HG02973 (cell line): ENCODE results near the gene GALK1.
"Not testable (repeated sequence)": the region's sequence is repeated elsewhere in the genome, so short reads cannot be mapped to it uniquely, and the experiment has no call there.

Source experiments
- ATAC-seq: cut with Tn5 transposase; IDR thresholded peaks from one replicate; pipeline ENCODE4 v1.9.1; 2021; ENCODE audit warnings: moderate library complexity; ENCODE audit not compliant: unreplicated experiment

GALK1 gene

DNA sequence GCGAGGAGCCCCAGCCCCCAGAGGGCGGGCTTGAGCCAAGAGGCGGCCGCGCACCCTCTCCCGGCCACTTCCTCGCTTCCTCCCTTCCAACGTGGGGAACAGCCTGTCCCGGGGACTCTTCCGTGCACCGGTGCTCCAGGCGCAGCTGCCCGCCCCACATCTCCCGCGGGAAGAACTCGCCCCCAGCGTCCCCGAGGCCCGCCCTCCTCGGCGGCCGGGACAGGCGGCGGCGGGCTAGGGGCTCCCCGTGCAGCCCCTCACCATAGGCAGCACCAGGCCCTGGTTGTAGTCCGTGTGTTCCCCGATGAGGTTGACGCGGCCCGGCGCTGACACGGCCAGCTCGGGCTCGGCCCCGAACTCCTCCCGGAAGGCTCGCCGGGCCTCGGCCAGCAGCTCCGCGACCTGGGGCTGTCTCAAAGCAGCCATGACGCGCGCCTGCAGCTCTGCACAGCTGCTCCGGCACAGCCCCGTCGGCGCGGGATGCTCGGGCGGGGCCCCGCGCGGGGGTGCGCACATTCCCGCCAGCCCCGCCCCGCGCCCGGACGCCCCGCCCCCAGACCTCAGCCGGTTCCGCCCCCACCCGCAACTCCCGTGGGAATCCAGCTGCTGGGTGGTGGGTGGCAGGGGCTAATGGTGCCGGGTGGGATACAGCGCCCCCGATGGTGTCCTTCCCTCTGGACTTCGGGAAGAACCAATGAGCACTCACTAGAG, at the start of gene GALK1:
Gene GALK1 (minus strand): TSS at position 482 of the 711 bp plus-strand sequence. CDS start 56 bp downstream, at position 426.
- ATAC-seq, result peak; percentile 77

DNA sequence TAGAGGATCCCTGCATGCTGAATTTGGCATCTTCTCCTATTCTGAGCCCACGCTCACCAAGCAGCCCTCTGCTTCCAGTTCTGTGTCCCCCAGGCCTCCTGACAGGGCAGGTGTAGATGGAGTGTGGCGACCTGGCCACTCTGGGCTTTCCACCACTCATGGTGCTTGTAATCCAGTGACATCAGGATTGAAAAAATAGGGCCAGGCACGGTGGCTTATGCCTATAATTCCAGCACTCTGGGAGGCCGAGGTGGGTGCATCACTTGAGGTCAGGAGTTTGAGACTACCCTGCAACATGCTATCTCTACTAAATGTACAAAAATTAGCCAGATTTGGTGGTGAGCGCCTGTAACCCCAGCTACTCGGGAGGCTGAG, 49.0 kb upstream of the GALK1 start:
- no peak for ATAC-seq

DNA sequence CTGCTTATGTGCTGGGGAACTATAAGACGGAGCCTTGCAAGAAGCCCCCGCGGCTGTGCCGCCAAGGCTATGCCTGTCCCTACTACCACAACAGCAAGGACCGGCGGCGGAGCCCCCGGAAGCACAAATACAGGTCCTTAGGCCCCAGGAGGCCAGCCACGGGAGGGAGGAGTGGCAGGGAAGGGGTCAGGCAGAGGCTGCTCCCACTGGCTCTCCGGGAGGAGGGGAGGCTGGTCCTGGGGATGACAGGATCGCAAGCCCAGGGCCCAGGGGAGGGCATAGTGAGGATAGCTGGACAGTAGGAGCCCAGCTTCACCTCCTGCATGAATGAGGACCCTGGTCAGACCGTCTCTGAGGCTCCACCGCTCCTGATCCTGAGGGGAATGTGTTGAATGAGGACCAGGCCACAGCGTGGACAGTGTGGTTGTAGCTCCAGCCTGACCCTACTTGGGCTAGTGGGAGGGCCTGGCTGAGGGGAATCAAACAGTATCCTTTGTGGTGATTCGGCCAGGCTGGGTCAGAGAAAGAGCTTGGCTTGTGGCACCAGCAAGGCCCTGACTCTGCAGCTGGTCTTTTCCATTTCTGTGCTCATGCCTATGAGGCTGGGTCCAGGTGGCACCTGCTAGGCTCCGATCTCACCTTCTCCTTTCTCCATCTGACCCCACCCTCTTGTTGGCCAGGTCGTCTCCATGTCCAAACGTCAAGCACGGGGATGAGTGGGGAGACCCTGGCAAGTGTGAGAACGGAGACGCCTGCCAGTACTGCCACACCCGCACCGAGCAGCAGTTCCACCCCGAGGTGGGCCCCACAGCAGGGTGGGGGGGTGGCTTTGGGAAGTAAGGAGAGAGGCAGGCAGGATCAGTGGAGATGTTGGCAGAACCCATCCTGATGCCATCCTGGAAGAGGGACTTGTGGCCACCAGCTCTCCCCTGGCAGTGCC, 48.4 kb upstream of the GALK1 start:
- ATAC-seq, result no peak

DNA sequence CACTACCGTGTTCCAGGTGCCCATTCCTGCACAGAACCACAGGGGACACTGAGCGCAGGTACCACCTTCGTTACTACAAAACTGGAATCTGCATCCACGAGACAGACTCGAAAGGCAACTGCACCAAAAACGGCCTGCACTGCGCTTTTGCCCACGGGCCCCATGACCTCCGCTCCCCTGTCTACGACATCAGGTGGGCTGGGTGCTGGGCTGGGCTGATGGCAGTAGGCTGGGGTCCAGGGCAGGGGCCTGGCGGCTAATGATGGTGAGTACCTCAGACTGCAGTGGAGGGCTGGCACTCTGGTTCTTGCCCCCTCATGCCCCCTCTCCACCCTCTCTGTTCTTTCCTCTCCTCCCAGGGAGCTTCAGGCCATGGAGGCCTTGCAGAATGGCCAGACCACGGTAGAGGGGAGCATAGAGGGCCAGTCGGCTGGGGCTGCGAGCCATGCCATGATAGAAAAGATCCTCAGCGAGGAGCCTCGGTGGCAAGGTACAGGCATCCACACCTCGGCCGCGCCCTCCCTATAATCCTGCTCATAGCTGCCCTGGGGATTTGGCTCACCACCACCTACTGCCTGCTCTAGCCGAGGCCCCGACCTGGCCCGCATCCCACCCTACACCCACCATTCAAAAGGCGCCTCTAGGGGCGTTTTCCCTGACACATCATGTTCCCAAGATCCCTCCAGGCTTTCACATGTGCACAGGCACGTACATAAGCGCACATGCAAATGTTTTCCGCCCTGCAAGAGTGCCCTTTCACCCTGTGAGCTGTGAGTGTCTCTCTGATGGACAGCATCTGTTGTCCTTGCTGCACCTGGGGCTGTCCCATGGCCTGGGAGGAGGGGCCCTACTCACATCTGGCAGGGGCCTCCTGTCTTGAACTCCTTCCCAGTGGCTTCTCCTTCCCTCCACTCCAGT, 47.4 kb upstream of the GALK1 start:
- ATAC-seq, result no peak

DNA sequence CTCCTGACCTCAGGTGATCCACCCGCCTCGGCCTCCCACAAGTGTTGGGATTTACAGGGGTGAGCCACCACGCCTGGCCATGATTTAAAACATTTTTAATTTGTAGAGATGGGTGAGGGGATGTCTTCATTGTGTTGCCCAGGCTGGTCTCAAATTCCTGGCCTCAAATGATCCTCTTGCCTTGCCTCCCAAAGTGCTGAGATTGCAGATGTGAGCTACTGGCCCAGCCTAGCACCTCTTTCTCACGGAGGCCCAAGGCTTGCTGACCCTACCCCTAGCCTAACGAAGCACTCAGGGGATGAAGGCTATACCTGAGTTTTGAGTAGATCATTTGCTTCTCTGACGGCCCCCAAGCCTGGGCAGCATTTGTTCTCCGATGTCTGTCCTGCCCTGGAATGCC, 46.2 kb upstream of the GALK1 start:
- no peak for ATAC-seq

DNA sequence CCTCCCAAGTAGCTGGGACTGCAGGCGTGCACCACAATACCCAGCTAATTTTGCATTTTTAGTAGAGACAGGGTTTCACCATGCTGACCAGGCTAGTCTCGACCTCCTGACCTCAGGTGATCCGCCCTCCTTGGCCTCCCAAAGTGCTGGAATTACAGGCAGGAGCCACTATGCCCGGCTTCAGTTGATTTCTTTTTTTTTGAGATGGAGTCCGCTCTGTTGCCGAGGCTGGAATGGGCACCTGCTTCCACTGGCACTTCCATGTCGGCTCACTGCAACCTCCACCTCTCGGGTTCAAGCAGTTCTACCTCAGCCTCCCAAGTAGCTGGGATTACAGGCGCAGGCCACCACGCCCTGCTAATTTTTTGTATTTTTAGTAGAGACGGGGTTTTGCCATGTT, 45.8 kb upstream of the GALK1 start:
- ATAC-seq, result not testable (repeated sequence)

DNA sequence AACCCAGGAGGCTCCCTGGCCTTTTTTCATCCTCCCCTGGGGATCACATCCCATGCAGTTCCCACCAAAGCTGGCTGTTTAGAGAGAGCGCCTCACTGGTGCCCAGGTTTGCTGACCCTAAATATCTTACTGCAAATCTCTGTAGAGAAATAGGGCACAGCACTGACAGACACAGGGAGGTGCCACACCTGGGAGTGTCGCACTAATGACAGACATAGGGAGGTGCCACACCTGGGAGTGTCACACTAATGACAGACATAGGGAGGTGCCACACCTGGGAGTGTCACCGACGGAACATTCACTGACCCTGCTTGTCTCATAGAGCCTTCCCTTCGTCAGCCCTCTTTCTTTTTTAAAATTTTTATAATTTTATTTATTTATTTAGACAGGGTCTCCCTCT, 45.2 kb upstream of the GALK1 start:
- ATAC-seq, result no peak

DNA sequence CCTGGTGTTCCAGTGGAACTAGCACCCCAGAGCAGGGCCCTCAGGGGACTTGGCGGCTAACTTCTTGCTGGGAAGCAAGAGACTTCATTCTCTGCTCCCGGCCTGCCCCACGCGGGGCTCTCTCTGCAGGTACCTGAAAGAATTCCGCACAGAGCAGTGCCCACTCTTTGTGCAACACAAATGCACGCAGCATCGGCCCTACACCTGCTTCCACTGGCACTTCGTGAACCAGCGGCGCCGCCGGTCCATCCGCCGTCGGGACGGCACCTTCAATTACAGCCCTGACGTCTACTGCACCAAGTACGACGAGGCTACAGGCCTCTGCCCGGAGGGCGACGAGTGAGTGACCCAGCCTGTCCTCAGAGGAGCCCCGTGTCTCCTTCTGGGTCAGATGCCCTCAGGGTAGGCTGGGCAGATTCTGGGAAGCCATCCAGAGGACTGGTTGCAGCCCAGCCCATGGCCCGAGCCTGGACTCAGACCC, 44.7 kb upstream of the GALK1 start:
- ATAC-seq, result no peak

DNA sequence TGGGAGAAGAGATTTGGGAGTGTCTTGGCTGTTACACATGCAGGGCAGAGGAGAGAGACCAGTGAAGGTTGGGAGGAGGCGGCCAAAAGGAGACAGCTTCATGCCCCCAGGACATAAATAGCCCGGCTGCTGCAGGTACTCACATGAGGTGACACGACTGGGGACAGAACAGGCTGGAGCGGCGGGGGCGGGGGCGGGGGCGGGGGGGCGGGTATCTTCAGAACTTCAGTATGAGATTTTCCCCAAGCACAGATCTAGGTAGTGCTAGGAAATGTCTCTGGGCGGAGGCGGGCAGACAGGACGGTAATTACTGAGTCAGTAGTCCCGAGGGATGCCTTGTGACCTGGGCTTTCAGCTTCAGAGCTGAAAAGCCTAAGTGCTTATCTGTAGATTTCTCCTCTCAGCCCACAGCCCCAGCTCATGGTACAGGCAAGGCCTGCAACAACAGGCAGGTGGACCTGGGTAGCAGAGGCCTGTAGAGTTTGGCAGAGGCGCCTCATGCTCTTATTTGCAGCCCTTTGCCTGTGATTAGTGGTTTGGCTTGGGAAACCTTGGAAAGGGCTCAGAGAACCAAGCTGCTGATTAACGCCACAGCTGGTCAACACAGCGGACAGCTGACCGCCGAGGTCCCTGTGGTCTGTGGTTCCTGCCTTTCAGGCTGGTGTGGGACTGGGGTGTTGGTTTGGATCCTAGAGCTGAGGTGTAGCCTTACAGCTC, 44.1 kb upstream of the GALK1 start:
- ATAC-seq, result no peak

DNA sequence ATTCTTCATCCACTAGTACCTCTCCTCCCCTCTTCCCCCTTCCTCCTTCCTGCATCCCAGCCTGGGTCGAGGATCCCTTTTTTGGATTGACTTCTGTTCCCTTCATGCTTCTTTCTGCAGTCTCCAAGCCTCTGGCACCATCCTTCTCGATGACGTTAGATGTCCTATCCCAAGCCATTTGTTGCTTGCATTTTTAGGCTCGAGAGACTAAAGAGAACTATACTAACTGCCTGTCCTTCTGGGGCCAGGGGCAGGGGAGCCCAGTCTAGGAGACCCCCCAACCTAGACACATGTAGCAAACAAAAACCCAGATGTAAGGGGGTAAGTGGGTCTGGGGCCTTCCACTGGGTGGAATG, 43.5 kb upstream of the GALK1 start:
- no peak for ATAC-seq

DNA sequence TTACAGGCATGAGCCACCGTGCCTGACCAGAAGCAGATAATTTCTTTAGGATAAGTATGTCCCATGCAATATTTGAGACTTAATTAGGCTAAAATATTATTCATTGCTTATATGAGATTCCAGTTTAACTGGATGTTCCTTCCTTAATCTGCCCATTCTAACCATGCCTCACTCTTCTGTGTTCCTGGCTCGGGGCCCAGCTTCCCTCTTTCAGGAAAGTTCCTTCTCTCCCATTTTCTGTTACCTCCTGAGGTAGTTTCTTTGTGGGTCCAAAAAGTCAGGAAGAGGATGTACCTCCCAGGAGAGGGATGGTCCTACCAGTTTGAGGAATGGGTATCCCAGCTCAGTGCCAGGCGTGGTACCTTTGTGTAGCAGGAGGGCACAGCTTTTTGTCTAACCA, 42.9 kb upstream of the GALK1 start:
- ATAC-seq, result no peak

DNA sequence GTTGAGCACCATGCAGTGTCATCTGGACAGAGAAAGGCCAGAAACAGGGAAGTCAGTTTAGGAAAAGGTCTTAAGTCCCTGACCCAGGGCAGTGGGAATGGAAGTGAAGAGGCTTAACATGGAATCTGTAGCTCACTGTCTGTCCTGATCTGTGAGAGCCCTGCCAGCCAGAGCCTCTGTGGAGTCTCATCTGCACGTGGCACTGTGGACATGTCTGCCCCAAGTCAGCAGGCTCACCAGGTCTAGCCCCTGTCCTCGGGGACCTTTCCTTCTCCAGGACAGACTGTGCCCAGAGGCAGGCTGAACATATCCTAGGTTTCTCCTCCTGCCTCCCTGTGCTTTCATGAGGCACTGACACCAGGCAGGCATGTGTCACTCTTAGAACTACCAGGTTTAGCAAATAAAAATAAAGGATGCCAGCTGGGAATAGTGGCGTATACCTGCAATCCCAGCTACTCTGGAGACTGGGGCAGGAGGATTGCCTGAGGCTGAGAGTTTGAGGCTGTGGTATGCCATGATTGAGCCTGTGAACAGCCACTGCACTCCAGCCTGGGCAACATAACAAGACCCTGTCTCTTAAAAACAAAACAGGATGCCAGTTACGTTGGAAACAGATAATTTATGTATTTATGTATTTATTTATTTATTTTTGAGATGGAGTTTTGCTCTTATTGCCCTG, 42.0 kb upstream of the GALK1 start:
- ATAC-seq, result no peak

DNA sequence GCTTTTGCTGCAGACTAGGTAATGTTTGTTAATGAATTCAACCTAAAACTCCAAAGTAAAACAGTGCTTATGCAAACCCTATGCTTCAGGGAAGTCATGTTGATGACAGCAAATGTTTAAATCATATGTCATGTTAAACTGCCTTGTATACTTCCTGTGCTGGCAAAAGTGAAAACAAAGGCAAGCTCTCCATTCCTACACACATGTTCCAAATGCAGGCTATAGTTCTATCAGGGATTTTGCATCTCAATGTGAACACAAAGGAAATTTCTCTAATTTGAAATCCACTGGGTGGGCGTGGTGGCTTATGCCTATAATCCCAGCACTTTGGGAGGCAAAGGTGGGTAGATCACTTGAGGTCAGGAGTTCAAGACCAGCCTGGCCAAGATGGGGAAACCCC, 38.9 kb upstream of the GALK1 start:
- ATAC-seq, result no peak

DNA sequence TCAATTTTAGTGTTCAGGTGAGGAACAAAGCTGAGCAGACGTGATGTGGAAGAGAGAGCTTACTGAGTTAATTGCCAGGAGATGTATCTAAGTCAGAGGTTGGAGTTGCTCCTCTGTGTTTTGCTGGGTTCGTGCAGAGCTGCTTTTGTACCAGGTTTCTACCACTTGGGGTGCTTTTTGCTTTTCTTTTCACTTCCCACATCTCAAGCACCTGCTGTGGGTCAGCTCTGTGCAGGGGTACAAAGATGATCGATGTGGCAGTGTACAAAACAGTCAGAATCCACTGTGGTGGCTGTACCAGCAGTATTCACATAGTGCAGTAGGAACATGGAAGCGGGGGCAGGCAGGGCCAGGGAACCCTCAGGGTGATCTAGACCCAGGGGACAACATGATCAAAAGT, 34.4 kb upstream of the GALK1 start:
- ATAC-seq, result no peak

DNA sequence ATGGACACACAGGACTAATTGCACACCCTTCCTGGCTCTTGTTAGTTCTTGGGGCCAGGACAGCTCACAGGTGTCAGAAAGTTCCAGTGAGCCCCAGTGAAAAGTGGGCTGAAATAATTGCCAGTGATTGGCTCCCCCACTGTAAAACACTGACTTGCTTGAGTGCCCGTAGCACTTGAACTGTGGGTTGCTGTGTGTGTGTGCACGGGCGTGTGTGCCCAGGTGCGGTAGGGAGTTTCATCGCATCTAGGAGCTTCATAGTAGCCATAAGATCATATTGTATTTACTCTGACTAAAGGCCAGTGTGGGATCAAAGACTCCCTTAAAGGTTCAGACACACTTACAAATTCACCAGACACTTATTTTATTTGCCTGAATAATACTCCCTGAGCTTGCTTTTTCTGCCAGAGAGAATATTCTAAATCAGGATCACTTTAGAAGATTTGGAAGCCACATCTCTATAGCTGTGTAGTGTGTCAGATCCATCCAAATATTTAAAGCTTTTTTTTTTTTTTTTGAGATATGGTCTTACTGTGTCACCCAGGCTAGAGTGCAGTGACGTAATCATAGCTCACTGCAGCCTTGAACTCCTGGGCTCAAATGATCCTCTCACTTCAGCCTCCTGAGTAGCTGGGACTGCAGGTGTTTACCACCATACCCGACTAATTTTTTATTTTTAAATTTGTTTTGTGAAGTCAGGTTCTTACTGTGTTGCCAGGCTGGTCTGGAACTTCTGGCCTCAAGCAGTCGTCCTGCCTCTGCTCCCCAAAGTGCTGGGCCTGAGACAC, 31.0 kb upstream of the GALK1 start:
- no peak for ATAC-seq

DNA sequence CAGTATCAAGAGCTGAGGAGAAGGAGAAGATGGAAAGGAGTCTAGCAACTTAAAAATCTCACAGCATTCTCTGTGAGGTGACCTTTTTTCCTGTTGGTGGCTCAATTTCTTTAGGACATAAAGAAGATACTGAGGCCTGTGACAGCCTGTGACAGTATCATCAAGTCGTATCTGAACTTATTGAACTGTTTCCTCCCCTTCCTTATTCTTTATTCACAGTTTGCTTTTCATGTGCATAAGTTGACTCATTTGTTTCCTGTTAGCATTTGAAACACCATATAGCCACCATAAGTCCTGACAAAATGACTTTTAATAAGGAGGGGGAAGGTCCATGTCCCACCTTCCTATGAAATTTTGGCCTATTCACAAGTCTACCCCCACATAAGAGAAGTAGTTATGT, 28.5 kb upstream of the GALK1 start:
- no peak for ATAC-seq

DNA sequence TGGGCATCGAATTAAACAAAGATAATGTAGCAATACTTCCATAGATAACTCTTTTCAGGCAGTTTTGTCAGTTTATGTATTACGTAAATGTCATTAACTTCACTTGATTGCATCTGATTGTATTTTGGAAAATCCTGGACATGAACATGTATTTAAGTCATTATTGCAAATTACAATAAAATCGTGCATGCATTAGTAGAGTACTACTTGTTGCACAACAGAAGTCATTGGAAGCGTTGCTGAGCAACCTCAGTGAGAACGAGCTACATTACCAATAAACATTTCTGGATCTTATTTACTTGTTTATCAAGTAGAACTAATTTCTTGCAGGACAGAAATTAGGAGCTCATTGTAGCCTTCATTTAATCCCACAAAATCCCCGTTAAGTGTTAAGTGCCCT, 26.3 kb upstream of the GALK1 start:
- no peak for ATAC-seq

DNA sequence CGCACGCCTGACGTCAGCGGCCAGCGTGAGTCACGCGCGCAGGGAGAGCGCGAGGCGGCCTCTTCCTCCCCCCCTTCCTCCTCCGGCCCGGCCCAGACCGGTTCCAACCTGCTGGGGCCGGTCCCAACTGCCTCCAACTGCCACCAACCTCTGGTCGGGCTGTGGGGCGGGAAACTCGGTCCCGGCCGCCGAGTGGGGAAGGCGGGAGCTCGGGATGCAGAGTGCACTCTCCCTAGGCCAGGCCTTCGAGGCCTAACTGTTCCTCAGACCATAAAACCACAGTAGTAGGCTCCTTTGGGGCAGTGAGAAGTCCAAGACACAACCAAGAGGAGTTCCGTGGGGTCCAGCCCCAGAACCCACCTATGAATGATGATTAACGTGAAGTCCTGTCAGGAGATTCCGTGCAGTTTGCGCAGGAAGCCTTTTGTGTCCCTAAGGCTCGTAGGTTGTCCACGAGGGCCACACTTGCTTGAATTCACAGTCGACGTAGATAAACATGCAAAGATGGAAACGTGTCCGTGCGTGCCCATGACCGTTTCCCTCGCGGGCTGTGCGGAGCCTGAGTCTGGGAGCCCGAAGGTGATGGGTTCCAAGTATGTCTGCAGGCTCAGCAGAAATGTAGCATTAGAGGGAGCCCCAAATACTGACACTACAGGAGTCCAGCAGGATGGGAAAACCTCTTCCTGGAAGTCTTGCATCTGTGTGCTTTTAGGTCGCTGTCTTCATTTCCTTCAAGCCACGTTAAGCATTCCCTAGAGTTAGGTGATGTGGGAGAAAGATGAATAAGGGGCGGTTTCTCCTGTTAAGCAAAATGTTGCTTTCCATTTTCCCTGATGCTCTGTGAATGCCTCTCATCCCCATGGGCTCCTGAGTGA, 20.3 kb upstream of the GALK1 start:
- ATAC-seq, result peak; percentile 46
